NCI-H1930 (cell line): ENCODE data around the gene NUCB2.

Experiments
- DNase-seq, 2 experiments: peaks; one replicate each; lab custom pipeline; 2025; lab: John Stamatoyannopoulos, UW

NUCB2 gene

DNA sequence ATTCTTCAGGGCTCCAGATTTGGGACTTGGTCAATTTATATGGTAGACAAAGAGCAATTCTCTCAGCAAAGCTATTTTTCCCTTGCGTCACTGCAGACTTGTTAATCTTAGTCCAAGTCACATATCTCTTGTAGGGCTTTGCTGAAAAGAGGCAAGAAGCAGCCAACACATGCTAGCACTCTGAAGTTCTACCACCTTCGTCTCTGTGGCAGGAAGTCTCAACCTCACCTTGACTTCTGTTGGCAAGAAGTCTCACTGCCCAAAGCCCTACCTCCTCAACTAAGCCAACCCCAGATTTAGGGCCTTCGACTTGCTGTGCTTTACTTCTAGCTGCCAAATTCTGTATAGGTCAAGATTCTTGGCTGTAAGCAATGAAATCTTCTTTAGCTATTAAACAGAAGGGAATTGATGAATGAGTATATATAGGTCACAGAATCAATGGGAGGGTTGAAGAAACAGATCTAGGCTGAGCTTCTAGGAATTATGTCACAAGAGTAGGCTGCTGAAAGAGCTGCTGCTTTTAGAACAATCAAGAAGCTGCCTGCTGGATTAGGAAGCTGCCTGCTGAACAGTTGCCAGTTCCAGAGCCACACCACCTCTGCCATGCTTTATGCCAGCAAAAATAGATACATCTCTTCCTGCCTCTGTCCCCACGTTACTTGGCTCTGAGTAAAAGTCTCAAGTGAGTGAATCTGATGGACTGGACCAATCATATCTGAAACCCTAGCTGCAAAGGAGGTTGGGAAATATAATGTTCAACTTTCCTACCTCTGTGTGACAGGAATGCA, 57.5 kb downstream of the NUCB2 start:
- no peak for DNase-seq

DNA sequence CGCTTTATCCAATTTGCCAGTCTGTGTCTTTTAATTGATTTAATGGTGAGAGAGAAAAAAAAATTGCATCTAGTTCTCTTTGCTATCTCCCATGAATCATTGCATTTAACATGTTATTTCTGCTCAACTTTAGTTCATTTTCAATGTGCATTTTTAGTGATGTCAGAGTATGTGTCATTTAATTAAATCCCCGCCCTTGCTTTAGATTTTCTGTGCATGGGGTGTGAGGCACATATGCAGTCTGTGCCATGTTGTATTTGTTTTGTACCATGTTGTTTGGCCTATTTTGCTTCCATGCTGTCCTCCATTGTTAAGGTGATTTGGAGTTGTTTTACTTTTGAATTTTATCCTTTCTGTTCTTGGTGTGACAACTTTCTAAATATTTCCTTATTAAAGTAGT, 66.7 kb downstream of the NUCB2 start:
- DNase-seq = no peak

DNA sequence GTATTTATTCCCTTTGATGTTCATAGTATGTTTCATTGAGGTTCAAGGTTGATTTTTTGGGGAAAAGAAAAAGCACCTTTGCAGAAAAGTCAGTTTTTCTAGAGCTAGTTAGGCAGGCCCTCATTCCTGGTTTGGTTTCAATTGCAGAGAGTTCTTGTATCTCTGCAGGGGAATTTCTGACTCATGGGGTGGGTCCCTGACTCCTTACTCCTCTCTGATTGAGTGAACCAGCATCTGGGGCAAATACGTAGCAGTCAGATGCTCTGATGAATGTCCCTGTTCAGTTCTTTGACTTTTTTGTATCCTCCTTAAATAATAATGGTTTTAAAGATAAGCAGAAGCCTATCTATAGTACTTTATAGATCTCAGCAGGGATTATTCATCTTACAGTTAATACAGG, 67.4 kb downstream of the NUCB2 start:
- no peak for DNase-seq

DNA sequence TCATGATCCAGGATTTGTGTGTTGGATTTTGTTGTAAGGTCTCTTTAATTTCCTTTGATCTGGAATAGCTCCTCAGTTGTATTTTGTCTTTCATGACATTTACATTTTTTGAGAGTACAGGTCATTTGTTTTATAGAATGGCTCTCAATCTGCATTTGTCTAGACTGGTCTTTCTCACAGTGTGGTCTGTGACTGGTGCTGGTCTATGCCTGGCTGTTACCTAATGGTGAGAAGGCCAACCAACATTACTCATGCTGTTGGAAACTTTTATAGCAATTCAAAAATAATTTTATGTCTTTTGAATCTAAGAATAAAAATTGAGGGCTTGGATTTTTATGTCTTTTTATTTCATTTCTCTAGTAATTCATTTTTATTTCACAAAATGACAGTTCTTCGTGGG, 71.1 kb downstream of the NUCB2 start:
- DNase-seq = no peak

DNA sequence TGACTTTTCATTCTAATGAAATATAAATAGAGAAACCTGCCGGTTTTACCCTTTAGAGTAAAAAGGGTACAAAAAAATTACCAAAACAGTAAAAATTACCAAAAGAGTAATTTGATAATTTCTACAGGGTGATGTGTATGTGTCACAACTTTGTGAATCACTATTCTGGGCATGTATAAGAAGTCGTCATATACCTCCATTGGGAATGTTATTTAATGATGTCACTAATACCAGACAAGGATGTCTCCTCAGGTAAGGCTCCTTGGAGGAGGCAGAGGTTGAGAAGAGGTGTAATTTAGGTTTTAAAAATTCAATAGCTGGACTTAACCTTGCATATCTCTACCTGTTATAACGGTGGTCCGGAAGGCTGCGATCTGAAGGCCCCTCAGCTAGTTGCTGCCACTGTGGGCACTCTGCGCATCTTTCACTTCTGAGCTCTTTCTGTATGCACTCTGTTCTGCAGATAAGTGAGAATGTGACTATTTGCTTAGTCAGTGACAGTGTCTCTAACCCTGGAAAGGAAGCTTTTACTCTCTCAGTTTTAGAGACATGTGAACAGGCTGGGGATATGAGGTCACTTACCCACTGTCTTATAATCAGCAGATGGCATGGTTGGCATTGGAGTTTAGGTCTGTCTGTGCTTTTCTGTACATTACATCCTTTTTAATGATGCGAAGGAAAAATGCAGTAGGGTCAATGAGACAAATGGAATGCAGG, 74.1 kb downstream of the NUCB2 start:
- no peak for DNase-seq

DNA sequence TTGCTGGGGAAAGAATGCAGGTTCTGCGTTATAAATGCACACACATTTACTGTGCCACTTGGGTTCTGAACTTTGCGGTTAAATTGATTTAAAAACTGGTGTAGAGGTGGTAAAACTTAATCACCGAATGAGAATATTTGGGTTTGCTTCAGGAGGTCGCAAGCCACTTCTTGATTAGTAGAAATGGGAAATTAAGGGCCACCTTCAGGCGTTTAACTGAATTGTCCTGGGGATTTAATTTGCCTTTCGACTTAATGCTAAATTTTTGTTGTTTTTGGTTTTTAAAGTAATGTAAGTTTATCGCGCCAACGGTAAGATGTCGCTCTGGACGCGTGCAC, 74.6 kb downstream of the NUCB2 start:
- DNase-seq = no peak

DNA sequence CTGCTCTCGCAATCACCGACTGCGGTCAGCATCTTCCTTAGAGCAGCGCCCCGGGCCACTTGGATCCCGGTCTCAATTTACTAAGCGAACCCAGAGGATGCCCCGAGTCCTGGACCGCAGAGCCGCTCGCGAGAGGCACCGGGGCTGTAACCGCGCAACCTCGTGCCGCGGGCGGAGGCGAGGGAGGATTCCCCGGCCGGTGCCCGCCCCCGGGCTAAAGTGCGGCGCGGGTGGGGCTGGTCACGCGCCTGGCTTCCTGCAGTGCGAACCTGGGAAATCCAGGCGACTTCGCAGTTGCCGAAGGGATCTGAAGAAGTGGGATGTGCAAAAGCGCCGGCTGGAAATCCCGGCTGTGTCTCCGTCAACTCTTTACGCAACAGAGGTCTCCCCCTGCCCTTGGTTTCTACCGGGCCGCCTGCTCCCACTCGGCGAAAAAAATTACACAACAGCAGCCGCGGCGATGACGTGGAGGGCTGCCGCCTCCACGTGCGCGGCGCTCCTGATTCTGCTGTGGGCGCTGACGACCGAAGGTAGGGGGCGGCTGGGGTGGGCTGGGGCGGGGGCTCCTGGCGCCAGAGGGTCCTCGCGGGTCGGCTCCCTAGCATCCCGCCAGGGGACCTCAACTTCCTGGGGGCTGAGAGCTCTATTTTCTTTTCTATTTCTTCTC, 75.1 kb downstream of the NUCB2 start, which contains the start of gene NCR3LG1:
TSS of gene NCR3LG1 (plus strand) at position 291 of the 667 bp plus-strand sequence. CDS start at position 461, 170 bp downstream.
- DNase-seq = peak; percentile 64 to 65

DNA sequence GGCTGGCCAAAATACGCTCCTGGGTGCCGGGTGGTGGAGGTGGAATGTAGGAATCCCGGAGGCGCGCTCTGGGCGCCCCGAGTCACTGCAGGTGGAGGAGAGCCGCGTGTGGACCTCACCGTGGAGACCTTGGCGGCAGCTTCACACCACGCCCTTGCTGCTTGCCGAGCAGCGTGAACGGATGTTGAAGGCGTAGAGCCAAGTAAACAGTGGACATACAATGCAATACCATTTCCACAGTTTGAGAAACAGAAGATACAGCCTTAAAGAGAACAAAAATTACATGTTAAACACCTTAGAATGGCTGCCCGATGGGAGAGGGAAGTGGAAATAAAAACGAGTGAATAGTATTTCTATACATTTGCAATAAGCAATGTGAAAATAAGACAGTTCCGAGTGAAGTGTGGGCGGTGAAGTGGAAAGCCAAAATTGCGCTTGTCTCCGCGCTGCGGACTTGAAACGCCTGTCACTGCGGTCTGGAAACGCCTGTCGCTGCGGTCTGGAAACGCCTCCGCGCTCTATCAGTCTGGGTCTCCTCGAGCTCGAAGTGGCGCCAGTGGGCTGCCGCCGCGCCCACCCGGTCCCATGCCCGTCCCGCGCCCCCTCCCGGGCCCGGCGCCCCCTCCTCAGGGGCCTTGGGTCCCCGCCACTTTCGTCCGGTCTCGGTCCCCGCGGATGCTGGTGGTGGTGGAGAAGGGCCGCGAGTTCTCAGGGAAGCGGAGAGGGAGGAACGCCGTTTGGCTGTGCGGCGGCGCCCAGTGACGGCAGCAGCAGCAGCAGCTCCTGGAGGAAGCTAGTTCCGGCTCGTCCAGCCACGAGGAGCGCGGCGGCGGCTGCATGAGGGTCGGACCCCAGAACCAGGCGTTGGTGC, 76.6 kb downstream of the NUCB2 start:
- DNase-seq = peak; percentile 68 to 72

DNA sequence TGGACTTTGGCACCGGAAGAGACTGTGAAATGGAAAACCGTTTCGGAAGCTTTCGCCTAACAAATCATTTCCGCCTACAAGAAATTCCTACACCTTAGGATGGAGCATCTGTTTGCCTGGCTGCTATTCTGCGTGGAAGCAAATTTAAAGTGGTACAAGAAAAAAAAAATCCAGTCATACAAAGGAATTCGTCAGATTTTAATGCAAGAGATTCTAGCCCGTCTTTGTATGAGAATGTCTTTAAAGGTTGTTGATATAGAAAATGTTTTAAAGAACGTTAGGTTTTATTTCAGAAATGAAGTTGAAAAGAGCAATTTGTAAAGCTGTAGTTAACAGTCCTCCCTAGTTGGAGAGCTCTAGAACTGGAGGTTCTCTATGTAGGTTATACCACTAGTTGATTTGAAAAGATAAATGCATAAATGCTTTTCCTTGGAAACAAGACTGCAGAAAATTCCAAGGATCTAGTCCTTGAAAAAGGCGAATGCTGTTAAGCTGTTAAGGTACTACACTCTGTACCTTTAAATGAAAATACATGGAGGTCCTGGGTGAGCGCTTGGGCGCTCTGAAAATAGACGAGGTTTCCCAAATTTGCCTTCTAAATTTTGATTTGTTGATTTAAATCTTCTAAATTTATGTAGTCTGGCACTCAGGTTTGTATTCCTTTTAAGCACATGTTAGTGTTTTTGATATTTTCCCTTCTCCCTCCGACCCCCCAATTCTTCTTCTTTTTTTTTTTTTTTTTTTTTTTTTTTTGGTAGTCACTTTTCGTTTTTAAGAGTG, 77.5 kb downstream of the NUCB2 start:
- DNase-seq = no peak

DNA sequence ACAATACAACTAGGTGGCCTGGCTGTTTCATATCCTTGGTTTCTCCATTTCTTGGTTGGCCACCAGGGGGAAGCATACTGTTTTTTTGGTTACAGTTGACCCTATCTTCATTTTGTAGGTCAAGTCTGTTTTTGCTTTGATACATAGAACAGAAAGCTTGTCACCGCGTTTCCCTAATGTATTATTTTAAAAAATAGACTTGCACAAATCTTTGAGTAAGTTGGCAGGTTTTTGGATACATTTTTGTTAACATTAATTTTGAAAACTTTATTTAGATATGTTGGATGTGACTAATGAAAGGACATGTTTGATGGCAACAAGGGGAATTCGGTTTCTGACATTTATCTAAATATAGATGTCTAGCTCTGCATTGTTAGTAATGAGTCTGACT, 78.1 kb downstream of the NUCB2 start:
- peak; percentile 46 to 73 for DNase-seq

DNA sequence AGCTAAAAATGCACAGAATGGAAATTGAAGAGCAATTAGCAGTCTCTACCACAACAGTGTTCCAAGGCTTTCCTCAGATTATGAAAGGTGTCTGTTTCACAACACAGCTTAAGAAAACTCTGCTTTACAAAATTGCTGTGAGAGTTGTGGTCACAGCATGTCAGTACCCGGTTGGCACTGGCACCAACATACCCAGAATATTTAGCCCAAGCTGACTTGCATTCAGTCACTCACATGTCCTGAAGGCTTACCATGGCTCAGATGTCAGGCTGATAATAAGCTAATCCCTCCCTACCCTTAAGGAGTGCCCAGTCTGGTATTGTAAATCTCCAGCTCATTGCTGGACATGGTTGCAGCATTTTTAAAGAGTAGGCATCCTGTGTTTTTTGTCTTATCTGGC, 90.0 kb downstream of the NUCB2 start:
- no peak for DNase-seq

DNA sequence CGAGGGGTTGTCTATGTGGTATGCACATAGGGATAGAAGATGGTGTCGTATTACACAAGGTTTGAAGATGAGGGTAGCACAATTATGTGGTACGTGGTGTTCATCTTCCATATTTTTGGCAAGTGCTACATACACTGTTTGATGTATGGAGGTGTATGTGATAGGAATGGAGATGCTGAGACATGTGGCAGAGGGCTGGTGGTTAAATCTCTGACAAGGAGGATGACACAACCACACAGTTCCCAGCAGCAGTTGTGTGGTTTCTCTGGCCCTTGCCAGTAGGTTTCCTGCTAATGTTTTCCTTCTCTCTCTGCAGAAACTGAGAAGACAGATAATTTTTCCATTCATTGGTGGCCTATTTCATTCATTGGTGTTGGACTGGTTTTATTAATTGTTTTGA, 92.0 kb downstream of the NUCB2 start:
- no peak for DNase-seq

DNA sequence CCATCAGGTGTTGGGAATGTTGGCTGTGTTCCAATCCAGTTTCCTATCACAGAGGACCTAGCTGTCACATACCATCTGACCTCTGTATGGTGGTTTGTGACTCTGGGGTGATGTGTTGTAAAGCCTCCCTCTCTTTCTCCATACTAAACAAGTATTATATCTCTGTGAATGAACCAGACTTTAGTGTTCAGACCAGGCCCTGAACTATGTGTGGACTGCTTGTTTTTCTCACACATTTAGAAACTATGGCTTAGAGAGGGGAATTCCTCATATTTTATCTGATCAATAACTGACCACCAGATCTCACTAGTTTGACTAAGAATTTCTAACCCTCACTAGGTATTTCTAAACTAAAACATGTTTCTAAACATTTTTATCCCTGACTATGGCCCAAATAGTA, 92.6 kb downstream of the NUCB2 start:
- no peak for DNase-seq

DNA sequence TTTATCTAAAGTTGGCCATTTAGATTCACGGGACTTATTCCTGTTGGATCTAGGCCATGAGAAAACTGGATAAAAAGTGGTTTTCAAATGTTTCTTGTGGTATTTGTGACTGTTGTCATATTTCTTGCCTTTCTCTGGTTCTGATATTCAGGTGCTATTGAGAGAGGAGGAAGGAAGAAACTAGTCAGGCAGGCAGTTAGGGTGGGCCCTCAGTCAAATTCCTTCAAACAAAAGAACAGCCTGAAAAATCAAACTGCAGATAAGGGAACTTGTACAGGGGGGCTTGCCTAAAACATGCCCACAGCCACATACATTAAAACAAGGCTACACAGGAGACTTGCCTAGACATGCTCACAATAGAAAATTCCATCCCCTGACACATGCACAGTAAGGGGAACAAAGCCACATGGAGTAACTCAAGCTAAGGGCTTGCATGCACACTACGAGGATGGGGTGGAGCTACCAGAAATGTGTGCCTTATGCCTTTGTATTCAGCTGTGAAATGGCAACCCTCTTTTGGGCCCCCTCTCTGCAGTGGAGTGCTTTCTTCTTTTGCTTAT, 93.2 kb downstream of the NUCB2 start:
- DNase-seq = no peak

DNA sequence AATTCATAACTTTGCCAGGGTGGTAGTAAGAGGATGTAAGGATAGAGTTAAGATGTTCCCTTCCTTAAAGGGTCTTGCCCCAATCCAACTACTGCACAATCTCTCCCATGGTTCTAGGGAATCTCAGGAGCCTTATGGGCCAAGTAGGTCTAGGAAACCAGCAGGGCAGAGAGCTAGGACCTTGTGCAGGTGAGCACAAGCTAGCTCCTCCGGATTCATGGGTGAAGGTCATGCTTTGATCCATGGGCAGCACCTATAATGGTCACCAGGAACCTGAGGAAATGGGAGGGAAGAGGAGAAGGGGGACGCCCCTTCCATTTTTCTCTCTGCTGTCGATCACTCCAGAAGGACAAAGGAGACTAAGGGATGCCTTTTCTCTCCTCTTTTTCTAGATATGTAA, 95.1 kb downstream of the NUCB2 start:
- DNase-seq = peak in 1 of 2 experiments; percentile 31

DNA sequence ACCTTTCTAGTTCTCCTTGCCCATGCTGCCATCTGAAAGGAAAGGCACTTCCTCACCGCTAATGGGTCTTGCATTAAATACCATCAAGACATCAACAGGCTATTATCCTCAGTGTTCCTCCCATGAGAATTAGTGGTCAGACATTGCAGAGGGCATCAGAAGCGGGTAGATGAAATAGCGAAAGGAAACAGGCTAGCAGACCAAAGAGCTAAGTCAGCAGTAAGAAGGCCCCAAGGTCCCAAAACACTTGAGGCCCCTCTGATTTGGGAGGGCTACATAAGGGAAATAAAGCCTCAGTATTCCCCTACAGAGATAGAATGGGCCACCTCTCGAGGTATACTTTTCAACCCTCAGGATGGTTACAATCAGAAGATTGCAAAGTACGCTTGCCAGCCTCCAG, 99.0 kb downstream of the NUCB2 start:
- DNase-seq = no peak

DNA sequence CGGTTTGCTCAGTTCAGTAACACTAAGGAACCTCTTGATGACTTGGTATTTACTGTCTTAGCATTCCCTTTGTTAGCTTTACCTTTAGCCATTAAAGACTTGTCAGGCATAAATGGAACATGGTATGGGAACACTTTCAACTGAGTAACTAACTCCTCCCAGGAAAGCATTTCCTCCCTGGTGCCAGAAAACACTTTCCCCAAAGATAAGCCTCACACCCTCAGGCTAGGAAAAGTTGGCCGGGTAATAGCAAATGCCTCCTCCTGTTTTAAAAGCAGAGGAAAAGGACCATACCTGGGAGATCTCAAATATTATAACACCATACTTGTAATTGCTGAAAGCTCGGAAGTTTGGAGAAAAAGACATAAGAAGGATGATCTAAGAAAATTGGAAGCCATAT, 100.0 kb downstream of the NUCB2 start:
- DNase-seq = no peak

DNA sequence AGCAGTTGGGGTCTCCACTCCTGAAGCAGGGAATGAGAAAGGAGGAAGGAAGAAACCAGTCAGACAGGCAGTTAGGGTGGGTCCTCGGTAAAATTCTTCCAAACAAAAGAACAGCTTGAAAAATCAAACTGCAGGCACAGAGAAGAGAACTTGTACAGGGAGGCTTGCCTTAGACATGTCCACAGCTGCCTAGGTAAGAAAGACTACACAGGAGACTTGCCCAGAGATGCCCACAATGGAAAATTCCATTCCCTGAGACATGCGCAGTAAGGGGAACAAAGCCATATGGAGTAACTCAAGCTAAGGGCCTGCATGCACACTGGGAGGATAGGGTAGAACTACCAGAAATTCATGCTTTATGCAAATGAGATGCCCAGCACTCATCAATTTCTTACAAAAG, 102.1 kb downstream of the NUCB2 start:
- no peak for DNase-seq

DNA sequence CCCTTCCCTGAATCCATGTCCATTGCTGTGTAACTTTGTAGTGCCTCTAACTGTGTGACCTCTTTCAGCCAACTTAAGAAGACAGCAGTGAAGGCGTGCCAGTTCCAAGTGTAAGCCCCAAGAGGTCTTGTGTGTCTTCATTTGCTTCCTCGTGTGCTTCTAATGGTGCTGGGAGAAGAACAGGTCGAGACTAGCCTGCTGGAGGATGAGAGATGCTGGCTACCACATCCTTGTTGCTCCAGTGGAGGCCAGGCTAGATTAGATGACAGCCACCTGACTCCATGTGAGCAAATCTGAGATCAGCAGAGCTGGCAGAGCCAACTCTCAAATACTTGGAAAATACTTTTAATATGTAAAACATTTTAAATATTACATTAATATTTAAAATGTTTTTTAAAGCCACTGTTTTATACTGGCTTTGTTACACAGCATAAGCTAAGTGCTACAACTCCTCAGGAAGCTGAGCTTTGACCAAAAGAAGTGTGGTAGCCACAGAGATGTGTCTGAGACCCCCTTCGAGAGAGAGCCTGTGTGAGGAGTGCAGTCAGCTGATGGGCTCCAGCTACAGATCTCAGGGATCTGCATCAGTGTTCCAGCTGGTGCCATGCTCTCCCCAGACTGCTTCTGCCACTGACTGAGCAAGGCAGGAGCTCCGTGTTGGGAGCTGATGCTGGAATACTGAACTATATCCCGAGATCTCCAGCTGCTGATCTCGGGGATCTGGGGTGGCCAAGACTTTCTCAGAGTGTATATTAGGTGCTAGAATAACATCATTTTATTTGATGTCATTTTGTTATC, 103.0 kb downstream of the NUCB2 start:
- DNase-seq = no peak

DNA sequence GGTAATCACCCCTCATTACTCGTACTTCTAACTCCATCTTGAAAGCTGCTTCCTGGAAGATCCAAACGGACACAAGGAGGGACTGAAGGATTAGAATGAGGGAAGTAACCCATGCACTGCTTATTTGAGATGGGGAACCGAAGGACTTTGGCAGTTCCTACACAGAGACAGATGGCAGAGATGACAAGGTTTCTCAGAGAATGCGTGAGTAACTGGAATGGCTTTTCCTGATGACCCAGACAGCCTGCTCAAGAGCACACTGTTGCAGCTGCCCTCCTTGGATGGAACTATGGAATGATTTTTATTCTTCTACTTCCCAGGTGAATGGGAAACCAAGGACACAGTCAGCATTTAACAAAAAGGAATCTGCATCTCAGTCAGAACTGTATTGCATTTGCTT, 104.6 kb downstream of the NUCB2 start:
- no peak for DNase-seq
